Measurements from ENCODE around the gene PIGH.

DNA sequence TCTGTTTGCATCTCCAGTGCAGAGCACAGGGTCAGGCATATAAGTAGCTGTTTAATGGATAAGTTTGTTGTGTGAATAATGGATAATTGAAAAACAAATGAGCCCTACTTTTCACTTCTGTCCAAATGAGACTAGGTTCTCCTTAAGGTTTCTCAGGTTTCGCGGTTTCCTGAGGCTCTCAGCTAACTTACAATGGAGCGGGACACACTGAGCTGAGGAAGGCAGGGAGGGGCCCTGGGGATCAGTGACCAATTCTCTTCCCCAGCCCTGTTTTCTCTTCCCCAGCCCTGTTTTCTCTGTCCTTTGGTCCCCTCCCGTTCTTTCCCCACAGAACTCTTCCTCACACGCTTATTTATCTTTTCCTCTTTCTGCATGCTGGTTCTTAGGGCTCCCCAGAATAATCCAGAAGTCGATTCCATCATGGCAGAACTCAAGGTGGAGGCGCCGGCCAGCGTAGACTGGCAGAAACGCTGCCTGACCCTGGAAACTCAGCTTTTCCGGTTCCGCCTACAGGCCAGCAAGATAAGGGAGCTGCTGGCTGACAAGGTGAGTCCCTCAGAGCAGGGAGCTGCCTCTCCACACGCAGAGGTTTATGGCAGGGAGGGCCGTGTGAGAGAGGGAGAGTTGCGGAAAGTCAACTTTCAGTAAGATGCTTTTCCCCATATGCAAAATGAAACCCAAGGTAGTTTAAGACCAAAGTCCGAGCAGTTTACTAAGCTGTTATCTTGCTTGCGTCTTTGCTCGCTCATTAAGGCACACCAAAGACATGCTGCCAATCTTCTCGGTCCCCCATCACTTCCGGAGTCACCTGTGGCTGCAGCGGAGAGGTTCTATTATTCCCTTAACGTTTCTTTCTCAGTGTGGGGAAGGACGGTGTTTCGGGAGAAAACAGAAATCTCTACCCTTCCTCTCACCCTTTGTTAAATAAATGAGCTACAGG is 58.4 kb downstream of the PIGH start:
- TF ChIP-seq CTCF (IDR thresholded peaks at IDR 0.05; ENCODE audit: insufficient read depth, low read depth, low read length) = no peak
- no peak for TF ChIP-seq EZH2 (IDR thresholded peaks at IDR 0.05; ENCODE audit: insufficient read depth, low read length)
